B cell (primary cell): ENCODE results near the gene ANKRD33B. TPM values are rescaled to one million over a fixed set of nuclear protein-coding genes. Genes with fewer than 3 reads are reported as not detected.

Experiments used
- ATAC-seq: fragments of 200-7000 bp; cut with Tn5 transposase; one replicate; pipeline ENCODE4 v1.10.0; 2021; ENCODE audit warnings: low read depth, mild to moderate bottlenecking, moderate number of reproducible peaks, moderate library complexity
- CTCF ChIA-PET: fragments of 350-600 bp; sonication (Branson Sonifier 250); formaldehyde crosslinking; loops from one replicate; lab custom pipeline; 2021; ENCODE audit warnings: antibody characterized with exemption, inconsistent platforms; lab: Charles Lee
- POLR2A ChIA-PET: fragments of 350-600 bp; sonication (Branson Sonifier 250); formaldehyde crosslinking; loops from one replicate; lab custom pipeline; 2021; ENCODE audit warnings: antibody characterized with exemption; lab: Charles Lee
- DNase-seq: peaks from one replicate; pipeline ENCODE4 v3.0.0; 2013
- H2AFZ ChIP-seq: 2 replicates; pipeline ENCODE4 v1.6.1; 2012; ENCODE audit warnings: mild to moderate bottlenecking, low read depth, low read length; ENCODE audit not compliant: insufficient read depth, poor library complexity, severe bottlenecking
- H3K27ac ChIP-seq, 2 donors: 1 replicate in 1 of 2; 2 replicates in 1 of 2; pipeline ENCODE4 v1.5.1; 2012 to 2013; ENCODE audit warnings: low read length in 2 of 2, mild to moderate bottlenecking in 2 of 2, moderate library complexity in 1 of 2
- H3K27me3 ChIP-seq, 4 experiments: fragments of 200-600 bp in 1 of 4; sonication (generic) in 1 of 4; replicated peaks in 1 of 4; 1 replicate in 2 of 4; 2 replicates in 2 of 4; pipeline versions ENCODE4 v1.6.1 to v1.7.0; 2013 to 2016; ENCODE audit warnings: low read length in 3 of 4, mild to moderate bottlenecking in 2 of 4, mixed read lengths in 1 of 4, moderate library complexity in 1 of 4; ENCODE audit not compliant: insufficient read depth in 4 of 4, control insufficient read depth in 3 of 4; ENCODE audit errors: control extremely low read depth in 1 of 4
- H3K36me3 ChIP-seq, 2 experiments: replicated peaks in 1 of 2; 1 replicate in 1 of 2; 2 replicates in 1 of 2; pipeline versions ENCODE4 v1.6.1 to v1.7.1; 2013; ENCODE audit warnings: low read length in 1 of 2; ENCODE audit not compliant: insufficient read depth in 2 of 2, control insufficient read depth in 1 of 2; ENCODE audit errors: control extremely low read depth in 1 of 2, extremely low read depth in 1 of 2
- H3K4me1 ChIP-seq, 2 donors: fragments of 200-600 bp in 1 of 2; sonication (generic) in 1 of 2; 1 replicate in 1 of 2; 2 replicates in 1 of 2; pipeline versions ENCODE4 v1.5.1 to v1.6.1; 2013 to 2017; ENCODE audit warnings: low read length in 2 of 2; ENCODE audit not compliant: control insufficient read depth in 2 of 2, insufficient read depth in 2 of 2
- H3K4me2 ChIP-seq: replicated peaks from 2 replicates; pipeline ENCODE3; 2012; ENCODE audit warnings: mild to moderate bottlenecking, low read depth, low read length; ENCODE audit not compliant: poor library complexity, severe bottlenecking
- H3K4me3 ChIP-seq, 5 experiments: fragments of 200-600 bp in 1 of 5; sonication (generic) in 1 of 5; 1 replicate in 3 of 5; 2 replicates in 2 of 5; pipeline versions ENCODE4 v1.5.1 to v1.7.0; 2011 to 2016; ENCODE audit warnings: low read length in 4 of 5, mild to moderate bottlenecking in 4 of 5, low read depth in 2 of 5, control low read depth in 1 of 5, moderate library complexity in 1 of 5; ENCODE audit not compliant: insufficient read depth in 1 of 5; ENCODE audit errors: control extremely low read depth in 1 of 5, extremely low read depth in 1 of 5
- H3K79me2 ChIP-seq: fragments of 200-600 bp; sonication (generic); one replicate; pipeline ENCODE4 v1.6.0; 2016; ENCODE audit warnings: low read length; ENCODE audit not compliant: control insufficient read depth, insufficient read depth
- H3K9ac ChIP-seq: fragments of 200-600 bp; sonication (generic); 2 replicates; pipeline ENCODE4 v1.6.1; 2017; ENCODE audit warnings: mild to moderate bottlenecking, low read length, moderate library complexity
- H3K9me3 ChIP-seq, 3 donors: one replicate each; pipeline versions ENCODE4 v1.6.1 to v1.7.1; 2013; ENCODE audit warnings: low read length in 2 of 3; ENCODE audit not compliant: control insufficient read depth in 2 of 3, insufficient read depth in 1 of 3; ENCODE audit errors: control extremely low read depth in 1 of 3
- H4K20me1 ChIP-seq: 2 replicates; pipeline ENCODE4 v1.6.0; 2012; ENCODE audit warnings: mild to moderate bottlenecking, low read length; ENCODE audit not compliant: insufficient read depth, control insufficient read depth, poor library complexity, severe bottlenecking
- H3K27ac Mint-ChIP-seq: one replicate; pipeline ENCODE4 v1.8.0; 2021; ENCODE audit warnings: mixed read lengths
- H3K27me3 Mint-ChIP-seq: one replicate; pipeline ENCODE4 v1.8.0; 2021; ENCODE audit warnings: mixed read lengths
- H3K4me1 Mint-ChIP-seq: one replicate; pipeline ENCODE4 v1.8.0; 2021; ENCODE audit warnings: mixed read lengths
- H3K4me3 Mint-ChIP-seq: one replicate; pipeline ENCODE4 v1.8.0; 2021; ENCODE audit warnings: mixed read lengths
- H3K9me3 Mint-ChIP-seq: one replicate; pipeline ENCODE4 v1.8.0; 2022; ENCODE audit warnings: mixed read lengths; ENCODE audit not compliant: insufficient read depth
- EZH2 ChIP-seq: IDR thresholded peaks from 2 replicates; pipeline ENCODE4 v1.6.1; 2012; ENCODE audit warnings: borderline replicate concordance, low read depth, mild to moderate bottlenecking, moderate library complexity, low read length; ENCODE audit not compliant: insufficient read depth, poor library complexity, severe bottlenecking
- WGBS: methylation state at CpG from one replicate; pipeline ENCODE4 v1.1.5; 2013; ENCODE audit warnings: missing lambda C conversion rate; ENCODE audit not compliant: insufficient coverage; 5-methylcytosine and 5-hydroxymethylcytosine counted together
- intact Hi-C: fragments of 100-400 bp; cut with micrococcal nuclease; formaldehyde crosslinking; loops from one replicate; pipeline ENCODE4 v1.10.0; 2022
- polyA plus RNA-seq: library from polyadenylated mRNA; depleted of rRNA; stranded (reverse); fragments of >200 nt; gene quantifications from 2 replicates; pipeline ENCODE4 v1.2.3, GENCODE V29; 2012
- total RNA-seq, 2 donors: library from RNA; stranded (reverse); fragments of 120-200 nt in 1 of 2; gene quantifications; 1 replicate in 1 of 2; 2 replicates in 1 of 2; pipeline versions ENCODE4 v1.2.3 to v1.2.4, GENCODE V29; 2013 to 2022
- TF ChIP-seq, protein P1 (sequence below): fragments of 200-600 bp; IDR thresholded peaks from one replicate; pipeline ENCODE4 v1.8.0; 2022; ENCODE audit warnings: antibody characterized with exemption, mild to moderate bottlenecking

The ANKRD33B gene
- total and polyA plus RNA-seq, 2 donors (not counting 1 experiment from before 2014, with no cell fraction given): 2.9 to 23.4 TPM

GRCh38 chr5:10524376-10525123, 39.3 kb upstream of the ANKRD33B start:
- H4K20me1 ChIP-seq: no peaks in the 10 kb centered on the region
- H3K4me3 ChIP-seq: no peak overlapping the region
- DNase-seq (no peak), ATAC-seq (no peak)
- H3K36me3 ChIP-seq: no peaks in the 10 kb centered on the region
- no peak overlapping the region for H3K9ac ChIP-seq
- 97% methylated on average over 13 of the region's 19 CpGs for WGBS
- H3K4me1 ChIP-seq: peaks cover 0 to 5% of the 10 kb centered on the region in 2 donors
- H3K9me3 Mint-ChIP-seq: peaks cover 5% of the 10 kb centered on the region
- no peaks in the 10 kb centered on the region for H3K27me3 Mint-ChIP-seq
- no peak overlapping the region for H3K4me3 Mint-ChIP-seq
- TF ChIP-seq EZH2: no peak
- TF ChIP-seq, protein P1, sequence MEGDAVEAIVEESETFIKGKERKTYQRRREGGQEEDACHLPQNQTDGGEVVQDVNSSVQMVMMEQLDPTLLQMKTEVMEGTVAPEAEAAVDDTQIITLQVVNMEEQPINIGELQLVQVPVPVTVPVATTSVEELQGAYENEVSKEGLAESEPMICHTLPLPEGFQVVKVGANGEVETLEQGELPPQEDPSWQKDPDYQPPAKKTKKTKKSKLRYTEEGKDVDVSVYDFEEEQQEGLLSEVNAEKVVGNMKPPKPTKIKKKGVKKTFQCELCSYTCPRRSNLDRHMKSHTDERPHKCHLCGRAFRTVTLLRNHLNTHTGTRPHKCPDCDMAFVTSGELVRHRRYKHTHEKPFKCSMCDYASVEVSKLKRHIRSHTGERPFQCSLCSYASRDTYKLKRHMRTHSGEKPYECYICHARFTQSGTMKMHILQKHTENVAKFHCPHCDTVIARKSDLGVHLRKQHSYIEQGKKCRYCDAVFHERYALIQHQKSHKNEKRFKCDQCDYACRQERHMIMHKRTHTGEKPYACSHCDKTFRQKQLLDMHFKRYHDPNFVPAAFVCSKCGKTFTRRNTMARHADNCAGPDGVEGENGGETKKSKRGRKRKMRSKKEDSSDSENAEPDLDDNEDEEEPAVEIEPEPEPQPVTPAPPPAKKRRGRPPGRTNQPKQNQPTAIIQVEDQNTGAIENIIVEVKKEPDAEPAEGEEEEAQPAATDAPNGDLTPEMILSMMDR: no peak
- no peak overlapping the region for H3K27ac ChIP-seq
- no peak overlapping the region for H3K27ac Mint-ChIP-seq
- no peaks in the 10 kb centered on the region for H3K79me2 ChIP-seq
- H3K9me3 ChIP-seq: peaks cover 0 to 20% (median 0%) of the 10 kb centered on the region in 3 donors
- POLR2A ChIA-PET: no interaction called here
- intact Hi-C loops: no loop called here
- H3K27me3 ChIP-seq: no peaks in the 10 kb centered on the region
- H2AFZ ChIP-seq: no peak overlapping the region
- CTCF ChIA-PET: interaction anchor here (1.7 kb wide), 1 partner anchor 103 kb away, joined by 4 read pairs; no protein-coding TSS in a partner anchor
- peaks cover 8% of the 10 kb centered on the region for H3K4me1 Mint-ChIP-seq
- H3K4me2 ChIP-seq: no peak overlapping the region

DNA sequence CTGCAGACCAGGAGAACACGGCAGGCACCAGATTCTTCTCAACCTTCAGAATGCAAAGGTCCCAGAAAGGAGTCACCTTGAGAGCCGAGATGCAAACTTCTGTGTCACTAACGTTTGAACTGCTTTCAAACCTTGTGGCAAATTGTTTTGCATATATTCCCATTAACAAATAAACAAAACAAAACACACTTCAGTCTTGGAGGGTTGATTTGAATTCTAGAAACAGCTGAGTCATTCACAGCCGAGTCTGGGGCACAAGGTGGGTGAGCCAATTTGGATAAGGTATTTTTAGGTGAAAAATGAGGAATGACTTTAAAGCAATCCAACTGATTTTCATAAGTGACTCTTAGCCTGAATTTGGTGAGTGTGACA, 38.8 kb upstream of the ANKRD33B start:
- no peak overlapping the region for H2AFZ ChIP-seq
- intact Hi-C loops: no loop called here
- ATAC-seq (no peak), DNase-seq (no peak)
- H4K20me1 ChIP-seq: no peaks in the 10 kb centered on the region
- H3K4me3 ChIP-seq: no peak overlapping the region
- TF ChIP-seq, protein P1: no peak
- TF ChIP-seq EZH2: no peak
- Mint-ChIP-seq H3K9me3 (peaks cover 5% of the 10 kb centered on the region), H3K27ac (no peak overlapping the region), H3K4me3 (no peak overlapping the region), H3K4me1 (peaks cover 5% of the 10 kb centered on the region), H3K27me3 (no peaks in the 10 kb centered on the region)
- H3K27ac ChIP-seq: no peak overlapping the region
- ChIA-PET CTCF (interaction anchor here (1.7 kb wide), 1 partner anchor 102 kb away, joined by 4 read pairs; no protein-coding TSS in a partner anchor), POLR2A (no interaction called here)
- no peak overlapping the region for H3K4me2 ChIP-seq
- H3K9me3 ChIP-seq: peaks cover 0 to 20% (median 0%) of the 10 kb centered on the region in 3 donors
- WGBS: 73% methylated on average over 1 of the region's 4 CpGs
- no peaks in the 10 kb centered on the region for H3K36me3 ChIP-seq
- no peaks in the 10 kb centered on the region for H3K27me3 ChIP-seq
- H3K79me2 ChIP-seq: no peaks in the 10 kb centered on the region
- no peaks in the 10 kb centered on the region for H3K4me1 ChIP-seq
- no peak overlapping the region for H3K9ac ChIP-seq
